Aorta (tissue), 5 donors: ENCODE results near the gene NEK6. TPM values are rescaled to one million over a fixed set of nuclear protein-coding genes. Genes with fewer than 3 reads are reported as not detected.
A peak's percentile ranks its signal among the peaks of the same experiment; 100 is the strongest.

Experiments used
- ATAC-seq: fragments of 200-7000 bp; cut with Tn5 transposase; one replicate; pipeline ENCODE4 v1.9.1; 2022; ENCODE audit warnings: moderate library complexity; ENCODE audit not compliant: low FRiP score
- DNase-seq, 2 donors: peaks; one replicate each; pipeline ENCODE4 v3.0.0-alpha.2; 2020
- H3K27ac ChIP-seq, 2 donors: one replicate each; pipeline ENCODE4 v1.5.1; 2013; ENCODE audit warnings: low read length in 2 of 2, mild to moderate bottlenecking in 2 of 2, moderate library complexity in 2 of 2, control low read depth in 1 of 2, inconsistent platforms in 1 of 2, low read depth in 1 of 2
- H3K27me3 ChIP-seq, 2 donors: one replicate each; pipeline ENCODE4 v1.6.1; 2013; ENCODE audit warnings: control low read depth in 1 of 2, low read length in 1 of 2, mild to moderate bottlenecking in 1 of 2, moderate library complexity in 1 of 2; ENCODE audit not compliant: insufficient read depth in 2 of 2, control insufficient read depth in 1 of 2
- H3K36me3 ChIP-seq, 2 donors: one replicate each; pipeline ENCODE4 v1.6.1; 2013; ENCODE audit warnings: control low read depth in 1 of 2, low read length in 1 of 2, mild to moderate bottlenecking in 1 of 2; ENCODE audit not compliant: insufficient read depth in 2 of 2, control insufficient read depth in 1 of 2
- H3K4me1 ChIP-seq, 2 donors: one replicate each; pipeline ENCODE4 v1.6.1; 2013; ENCODE audit warnings: low read length in 2 of 2, control low read depth in 1 of 2, mild to moderate bottlenecking in 1 of 2, moderate library complexity in 1 of 2; ENCODE audit not compliant: insufficient read depth in 2 of 2, control insufficient read depth in 1 of 2
- H3K4me3 ChIP-seq, 2 donors: one replicate each; pipeline ENCODE4 v1.5.1; 2013; ENCODE audit warnings: low read length in 2 of 2, control low read depth in 1 of 2, mild to moderate bottlenecking in 1 of 2
- H3K9me3 ChIP-seq: one replicate; pipeline ENCODE4 v1.6.1; 2013; ENCODE audit warnings: mild to moderate bottlenecking, low read length; ENCODE audit not compliant: control insufficient read depth
- WGBS, 2 donors: extraction: QIAGEN DNeasy Blood & Tissue Kit; methylation state at CpG; one replicate each; pipeline ENCODE4 v1.1.7; 2013; 5-methylcytosine and 5-hydroxymethylcytosine counted together
- intact Hi-C, 2 donors: fragments of 100-400 bp; cut with DNase I; formaldehyde crosslinking; loops; one replicate each; pipeline versions ENCODE4 v1.14.2 to v1.15.0; 2022
- polyA plus RNA-seq, 2 donors: library from polyadenylated mRNA; stranded (reverse); fragments of 200-250 nt; gene quantifications; one replicate each; pipeline ENCODE4 v1.2.3, GENCODE V29; 2013
- total RNA-seq, 2 donors: library from RNA; stranded (reverse); fragmentation: NEBNext Ultra II Directional; extraction: Animal tissue kit (Norgen Biotek cat#: 25700); gene quantifications; one replicate each; pipeline ENCODE4 v1.2.1, GENCODE V29; 2021
- donor health status: healthy with polysubstance abuse.
- donor health status: Bipolar disorder and iron deficiency.
- donor health status: DM: no; HTN: no; CAD: no.
- donor health status: DM: no; HTN: no; CAD: no.
- donor health status: DM: yes; HTN: yes; CAD: no.

NEK6 gene
- total and polyA plus RNA-seq, 4 donors = 8.2 to 72.8 (median 37.0) TPM

DNA sequence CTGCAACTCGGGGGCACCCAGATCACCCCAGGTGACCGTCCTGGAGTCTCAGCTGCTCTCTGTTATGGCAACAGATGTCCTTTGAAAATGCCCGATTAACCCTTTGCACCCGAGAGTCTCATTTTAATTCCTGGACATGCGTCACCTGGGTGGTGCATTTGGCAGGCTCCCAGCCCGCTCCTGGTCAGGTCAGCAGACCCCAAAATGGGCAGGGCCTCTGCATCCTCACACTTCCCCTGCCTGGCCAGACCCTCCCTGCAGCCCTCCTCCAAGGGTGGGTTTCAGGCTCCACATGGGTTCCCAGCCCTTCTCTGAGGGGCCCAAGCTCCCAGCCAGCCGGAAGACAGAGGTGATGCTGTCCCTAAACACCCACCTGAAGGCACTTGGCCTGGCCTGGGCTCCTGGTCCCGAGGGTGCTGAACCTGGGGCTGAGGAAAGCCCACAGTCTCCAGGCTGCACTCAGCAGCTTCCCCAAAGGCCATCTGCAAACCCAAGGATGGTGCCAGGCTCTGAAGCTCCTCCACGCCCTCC, 88.1 kb downstream of the NEK6 start:
- ATAC-seq (no peak), DNase-seq (peak; percentile 54 to 69)
- Histone ChIP-seq H3K27me3 (no peaks in the 10 kb centered on the region), H3K9me3 (no peaks in the 10 kb centered on the region), H3K4me1 (no peaks in the 10 kb centered on the region), H3K27ac (no peak overlapping the region), H3K4me3 (no peak overlapping the region), H3K36me3 (peaks cover 0 to 5% of the 10 kb centered on the region in 2 donors)
- 82 to 85% methylated on average over 9 of the region's 9 CpGs for WGBS, 2 donors
- intact Hi-C loops = no loop called here

DNA sequence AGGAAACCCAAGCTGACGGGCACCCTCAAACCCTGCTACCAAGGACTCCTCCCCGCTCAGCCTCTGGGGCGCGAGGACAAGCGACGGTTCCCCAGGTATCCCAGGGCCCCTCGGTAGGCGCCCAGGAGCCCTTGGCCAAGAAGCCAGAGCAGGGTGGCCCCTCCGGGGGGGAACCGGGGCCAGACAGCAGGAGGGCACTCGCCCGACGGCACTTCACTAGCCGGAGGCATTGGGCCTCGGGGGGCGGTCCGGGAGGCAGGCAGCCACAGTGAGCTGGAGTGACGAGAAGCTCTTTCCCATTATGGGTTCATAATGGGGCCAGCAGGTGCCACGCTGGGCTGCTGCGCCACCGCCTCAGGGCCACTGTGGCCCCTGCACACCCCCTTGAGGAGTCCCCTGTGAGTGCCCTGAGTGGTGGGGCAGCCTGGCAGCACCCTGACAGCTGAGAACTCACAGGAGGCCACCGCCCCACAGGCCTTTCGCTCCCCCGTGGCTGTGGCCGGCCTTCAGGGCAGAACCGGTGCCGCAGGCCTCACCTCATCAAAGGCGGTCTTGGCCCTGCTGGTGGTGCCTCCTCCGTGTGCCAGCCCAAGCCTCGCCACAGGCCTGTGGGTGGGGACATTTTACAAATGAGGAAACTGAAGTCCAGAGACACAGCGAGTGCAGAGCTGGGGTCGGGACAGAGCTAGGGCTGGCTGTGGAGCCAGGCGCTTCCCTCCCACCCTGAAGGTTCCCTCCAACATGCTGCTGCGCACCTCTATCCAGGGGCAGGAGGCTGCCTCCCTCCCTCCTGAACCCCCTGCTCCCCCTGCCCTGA, 88.8 kb downstream of the NEK6 start:
- Histone ChIP-seq H3K27ac (no peak overlapping the region), H3K4me3 (no peak overlapping the region), H3K4me1 (no peaks in the 10 kb centered on the region), H3K9me3 (no peaks in the 10 kb centered on the region), H3K36me3 (peaks cover 3 to 5% of the 10 kb centered on the region in 2 donors), H3K27me3 (no peaks in the 10 kb centered on the region)
- DNase-seq (peak; percentile 46 to 64), ATAC-seq (no peak)
- intact Hi-C loops = no loop called here
- 83 to 86% methylated on average over 26 to 34 of the region's 34 CpGs for WGBS, 2 donors

DNA sequence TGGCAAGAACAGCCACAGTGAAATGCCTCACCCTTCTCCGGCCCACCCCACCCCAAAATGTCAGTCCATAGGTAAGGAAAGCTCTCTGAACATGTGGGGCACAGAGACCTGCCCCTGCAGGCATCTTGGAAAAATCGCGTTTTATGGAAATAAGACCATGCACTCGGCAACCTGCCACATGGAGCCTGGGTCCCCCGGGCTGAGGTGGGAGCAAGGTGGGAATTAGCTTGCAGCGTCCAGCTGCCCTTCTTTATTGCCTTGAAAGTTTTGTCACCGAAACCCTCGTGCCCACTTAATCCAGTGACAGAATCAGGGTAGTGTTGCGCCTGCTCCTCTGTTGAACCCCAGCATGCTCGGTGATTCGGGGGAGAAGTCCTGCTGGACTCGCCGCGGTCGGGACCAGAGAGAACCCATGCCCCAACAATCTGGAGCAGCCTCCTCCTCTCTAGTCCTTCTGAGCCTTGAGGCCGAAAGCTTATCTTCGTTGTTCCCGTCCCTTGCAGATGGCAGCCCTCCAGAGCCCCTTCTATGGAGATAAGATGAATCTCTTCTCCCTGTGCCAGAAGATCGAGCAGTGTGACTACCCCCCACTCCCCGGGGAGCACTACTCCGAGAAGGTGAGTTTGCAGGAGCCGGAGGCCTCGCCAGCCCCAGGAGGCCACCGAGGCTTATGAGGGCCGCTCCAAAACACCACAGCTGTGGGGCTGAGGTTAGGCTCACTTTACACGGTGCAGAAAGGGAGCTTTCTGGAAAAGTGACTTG, 89.6 kb downstream of the NEK6 start:
- no peak for ATAC-seq
- no peaks in the 10 kb centered on the region for H3K27me3 ChIP-seq
- peak; percentile 36 to 57 for DNase-seq
- no peak overlapping the region for H3K4me3 ChIP-seq
- no peak overlapping the region for H3K27ac ChIP-seq
- intact Hi-C loops = no loop called here
- no peaks in the 10 kb centered on the region for H3K9me3 ChIP-seq
- H3K36me3 ChIP-seq = peaks cover 3 to 5% of the 10 kb centered on the region in 2 donors
- WGBS, 2 donors = 80% methylated on average over 26 of the region's 26 CpGs
- no peaks in the 10 kb centered on the region for H3K4me1 ChIP-seq

DNA sequence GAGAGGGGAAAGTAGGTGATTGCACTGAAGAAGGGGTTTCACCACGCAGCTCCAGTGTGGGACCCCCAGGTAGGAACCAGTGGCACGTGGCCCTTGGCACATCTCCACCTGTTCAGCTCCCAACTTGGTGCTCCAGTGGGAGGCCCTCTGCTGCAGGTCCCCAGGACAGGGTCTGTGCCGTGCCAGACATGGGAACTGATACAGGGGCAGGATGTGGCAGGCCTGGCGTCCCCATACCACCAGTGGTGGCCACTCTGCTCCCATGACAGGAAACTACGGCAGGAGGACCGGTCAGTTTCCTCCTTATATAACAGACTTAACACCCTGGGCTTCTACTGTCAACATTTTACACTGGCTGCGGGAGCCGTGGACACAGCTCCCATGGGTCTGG, 90.2 kb downstream of the NEK6 start:
- Histone ChIP-seq H3K4me1 (no peaks in the 10 kb centered on the region), H3K4me3 (no peak overlapping the region), H3K27ac (no peak overlapping the region), H3K27me3 (no peaks in the 10 kb centered on the region), H3K36me3 (peaks cover 6 to 9% of the 10 kb centered on the region in 2 donors), H3K9me3 (no peaks in the 10 kb centered on the region)
- intact Hi-C loops = loop anchor here in 1 of 2 donors (2.0 kb wide), 1 partner anchor 59 kb away; no protein-coding TSS in a partner anchor
- no peak for ATAC-seq
- peak; percentile 32 to 55 for DNase-seq
- 81% methylated on average over 8 of the region's 8 CpGs for WGBS, 2 donors

DNA sequence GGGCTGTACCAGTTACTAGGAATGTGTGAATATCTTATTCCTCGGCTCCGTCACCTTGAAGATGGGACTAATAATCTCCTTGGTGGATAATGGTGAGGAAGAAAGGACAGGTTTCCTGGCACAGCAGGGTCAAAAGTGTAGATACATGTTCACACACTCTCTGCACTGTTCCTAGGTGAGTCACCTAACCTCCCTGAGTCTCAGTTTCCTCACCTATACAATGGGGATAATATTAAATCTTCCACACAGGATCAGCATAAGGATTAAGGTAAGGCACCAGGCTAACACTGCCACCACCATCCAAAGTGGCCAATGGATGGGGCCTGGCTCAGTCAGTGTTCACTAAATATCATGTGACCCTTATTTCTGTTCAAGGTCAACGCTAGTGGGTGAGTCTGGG, 90.6 kb downstream of the NEK6 start:
- Histone ChIP-seq H3K27me3 (no peaks in the 10 kb centered on the region), H3K4me1 (no peaks in the 10 kb centered on the region), H3K4me3 (no peak overlapping the region), H3K27ac (no peak overlapping the region), H3K36me3 (peaks cover 6 to 11% of the 10 kb centered on the region in 2 donors), H3K9me3 (no peaks in the 10 kb centered on the region)
- intact Hi-C loops = loop anchor here in 1 of 2 donors (2.0 kb wide), 1 partner anchor 58 kb away; no protein-coding TSS in a partner anchor
- WGBS, 2 donors = 93 to 96% methylated on average over 3 of the region's 3 CpGs
- ATAC-seq (no peak), DNase-seq (no peak)

DNA sequence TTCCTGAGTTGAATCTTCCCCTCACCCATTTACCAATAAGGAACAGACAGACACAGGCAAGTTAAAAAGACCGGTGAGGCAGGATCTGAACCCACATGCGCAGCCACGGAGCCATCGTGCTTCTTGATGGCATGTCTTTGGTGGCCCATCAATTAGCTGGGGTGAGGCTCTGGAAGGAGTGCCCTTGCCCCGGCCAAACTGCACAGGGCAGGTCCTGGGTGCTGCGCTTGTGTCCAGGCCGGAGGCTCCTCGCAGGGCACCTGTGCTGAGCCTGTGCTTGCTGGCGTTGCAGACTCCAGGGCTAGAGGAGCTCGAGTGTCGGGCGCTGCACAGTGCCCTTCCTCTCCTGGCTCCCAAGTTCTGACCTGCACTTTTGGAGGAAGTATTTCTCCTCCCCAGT, 91.1 kb downstream of the NEK6 start:
- H3K27me3 ChIP-seq = no peaks in the 10 kb centered on the region
- H3K9me3 ChIP-seq = no peaks in the 10 kb centered on the region
- no peak for ATAC-seq
- H3K36me3 ChIP-seq = peaks cover 6 to 13% of the 10 kb centered on the region in 2 donors
- WGBS, 2 donors = 88 to 90% methylated on average over 12 of the region's 12 CpGs
- no peak overlapping the region for H3K4me3 ChIP-seq
- peak; percentile 46 to 70 for DNase-seq
- intact Hi-C loops = loop anchor here in 1 of 2 donors (2.0 kb wide), 1 partner anchor 58 kb away; no protein-coding TSS in a partner anchor
- no peaks in the 10 kb centered on the region for H3K4me1 ChIP-seq
- no peak overlapping the region for H3K27ac ChIP-seq

DNA sequence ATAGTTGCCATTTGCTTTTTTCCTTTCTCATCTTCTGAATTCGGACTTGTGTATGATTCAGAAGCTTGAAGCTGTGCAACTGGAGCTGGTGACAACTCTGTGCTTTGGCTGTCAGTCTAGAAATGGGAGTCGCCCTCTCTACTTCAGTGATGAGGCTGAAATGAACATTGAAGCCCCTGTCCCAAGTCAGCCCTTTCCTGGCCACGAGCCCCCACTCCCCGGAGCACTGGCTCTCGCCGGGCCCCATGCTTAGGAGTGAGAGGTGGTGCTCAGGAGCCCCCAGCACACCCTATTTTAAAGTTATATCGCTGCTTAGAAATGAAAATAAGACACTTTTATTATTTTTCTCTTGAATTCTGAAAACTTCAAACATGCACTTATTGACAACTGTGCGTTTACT, 91.5 kb downstream of the NEK6 start:
- DNase-seq = peak; percentile 21 to 30
- Histone ChIP-seq H3K36me3 (peaks cover 6 to 13% of the 10 kb centered on the region in 2 donors), H3K4me3 (no peak overlapping the region), H3K9me3 (no peaks in the 10 kb centered on the region), H3K4me1 (no peaks in the 10 kb centered on the region), H3K27me3 (no peaks in the 10 kb centered on the region), H3K27ac (no peak overlapping the region)
- WGBS, 2 donors = 87 to 89% methylated on average over 8 of the region's 8 CpGs
- no peak for ATAC-seq
- intact Hi-C loops = loop anchor here in 1 of 2 donors (2.0 kb wide), 1 partner anchor 58 kb away; no protein-coding TSS in a partner anchor

DNA sequence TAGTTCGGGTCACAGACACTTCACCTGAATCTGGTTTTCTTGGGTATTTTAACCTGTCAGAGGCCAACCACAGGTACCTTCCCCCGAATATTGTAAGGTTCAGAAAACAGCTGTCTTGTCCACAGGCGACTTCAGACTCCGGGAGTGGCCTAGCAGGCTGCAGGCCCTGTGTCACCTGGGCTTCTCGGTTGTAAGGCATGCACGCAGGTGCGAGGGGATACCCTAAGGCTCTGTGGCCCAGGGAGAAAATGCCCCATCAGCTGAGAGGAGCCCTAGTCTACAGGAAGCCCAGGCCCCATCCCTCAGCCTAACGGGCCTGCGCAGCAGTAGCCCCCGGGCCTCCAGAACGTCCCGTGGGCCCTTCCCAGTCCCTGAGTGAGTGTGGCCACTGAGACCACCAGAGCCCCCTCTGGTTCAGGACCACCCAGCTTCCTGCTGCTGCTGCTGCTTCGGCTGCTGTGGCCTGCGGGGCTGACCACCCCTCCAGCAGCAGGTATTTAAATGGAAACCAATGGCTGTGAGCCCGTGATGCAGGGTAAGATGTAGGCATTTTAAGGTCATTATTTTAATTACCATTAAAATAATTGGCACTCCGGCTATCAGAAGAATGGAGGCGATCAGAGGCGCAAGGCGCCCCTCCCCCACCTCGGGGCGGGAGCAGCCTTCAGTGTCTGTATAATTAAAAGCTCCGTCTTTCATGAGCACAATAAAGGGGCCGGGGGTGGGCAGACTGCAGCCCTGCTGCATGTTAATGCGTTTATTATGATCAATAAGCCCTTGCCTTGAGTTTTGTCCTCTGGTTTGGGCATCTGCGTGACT, 92.1 kb downstream of the NEK6 start:
- Histone ChIP-seq H3K36me3 (peaks cover 6 to 13% of the 10 kb centered on the region in 2 donors), H3K27me3 (no peaks in the 10 kb centered on the region), H3K9me3 (no peaks in the 10 kb centered on the region), H3K4me1 (no peaks in the 10 kb centered on the region), H3K4me3 (no peak overlapping the region), H3K27ac (no peak overlapping the region)
- DNase-seq = peak; percentile 23 to 56
- WGBS, 2 donors = 88 to 89% methylated on average over 25 of the region's 25 CpGs
- intact Hi-C loops = loop anchor here in 1 of 2 donors (2.0 kb wide), 1 partner anchor 57 kb away; no protein-coding TSS in a partner anchor
- no peak for ATAC-seq
